HG03097 (cell line): Measurements from ENCODE around the gene CDC42EP1.

Experiments
- ATAC-seq: cut with Tn5 transposase; IDR thresholded peaks from one replicate; pipeline ENCODE4 v1.9.1; 2021; ENCODE audit not compliant: unreplicated experiment, low FRiP score

The CDC42EP1 gene

DNA sequence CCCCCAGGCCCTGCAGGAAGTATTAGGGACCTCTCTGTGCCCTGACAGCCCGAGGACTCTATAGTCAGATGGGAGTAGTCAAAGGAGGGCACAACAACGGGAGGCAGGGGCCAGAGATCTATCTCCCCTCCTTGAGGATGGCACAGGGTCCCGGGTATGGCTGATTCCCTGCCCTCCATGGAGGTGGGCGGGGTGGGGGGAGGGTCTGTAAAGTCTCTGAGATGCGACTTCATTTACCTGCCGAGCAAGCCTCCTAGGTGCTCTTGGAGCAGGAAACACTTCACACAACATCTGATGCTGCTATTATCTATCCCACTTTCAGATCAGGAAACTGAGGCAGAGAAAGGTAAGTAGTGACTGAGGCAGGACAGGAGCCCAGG is 769 bp upstream of the CDC42EP1 start:
- no peak for ATAC-seq

DNA sequence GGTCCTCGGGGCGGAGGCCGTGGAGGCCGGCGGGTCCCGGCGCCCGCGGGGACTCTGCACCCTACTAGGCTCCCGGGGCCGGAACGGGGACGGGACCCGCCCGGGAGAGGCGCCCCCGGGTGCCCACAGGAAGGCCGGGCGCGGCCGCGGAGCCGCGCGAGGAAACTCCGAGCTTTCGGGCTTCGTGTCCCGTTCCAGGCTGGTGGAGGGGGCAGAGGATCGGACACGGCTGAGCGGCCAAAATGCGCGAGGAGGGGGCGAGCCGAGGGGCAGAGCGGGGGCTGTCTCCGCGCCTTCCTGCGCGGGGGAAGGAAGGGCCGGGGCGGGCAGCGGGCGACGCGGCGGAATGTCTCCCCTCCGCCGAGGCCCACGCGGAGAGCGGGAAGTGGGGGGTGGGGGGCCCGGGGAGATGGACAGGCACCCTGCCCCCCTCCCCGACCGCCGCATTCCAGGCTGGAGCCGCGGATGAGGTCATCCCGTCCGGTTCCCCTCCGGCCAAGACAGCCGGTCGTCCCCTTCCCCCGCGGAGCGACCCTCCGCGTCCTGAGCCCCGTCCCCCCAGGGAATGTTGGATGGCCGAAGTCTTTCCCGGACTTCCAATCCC is 430 bp downstream of the CDC42EP1 start:
- ATAC-seq, result no peak

DNA sequence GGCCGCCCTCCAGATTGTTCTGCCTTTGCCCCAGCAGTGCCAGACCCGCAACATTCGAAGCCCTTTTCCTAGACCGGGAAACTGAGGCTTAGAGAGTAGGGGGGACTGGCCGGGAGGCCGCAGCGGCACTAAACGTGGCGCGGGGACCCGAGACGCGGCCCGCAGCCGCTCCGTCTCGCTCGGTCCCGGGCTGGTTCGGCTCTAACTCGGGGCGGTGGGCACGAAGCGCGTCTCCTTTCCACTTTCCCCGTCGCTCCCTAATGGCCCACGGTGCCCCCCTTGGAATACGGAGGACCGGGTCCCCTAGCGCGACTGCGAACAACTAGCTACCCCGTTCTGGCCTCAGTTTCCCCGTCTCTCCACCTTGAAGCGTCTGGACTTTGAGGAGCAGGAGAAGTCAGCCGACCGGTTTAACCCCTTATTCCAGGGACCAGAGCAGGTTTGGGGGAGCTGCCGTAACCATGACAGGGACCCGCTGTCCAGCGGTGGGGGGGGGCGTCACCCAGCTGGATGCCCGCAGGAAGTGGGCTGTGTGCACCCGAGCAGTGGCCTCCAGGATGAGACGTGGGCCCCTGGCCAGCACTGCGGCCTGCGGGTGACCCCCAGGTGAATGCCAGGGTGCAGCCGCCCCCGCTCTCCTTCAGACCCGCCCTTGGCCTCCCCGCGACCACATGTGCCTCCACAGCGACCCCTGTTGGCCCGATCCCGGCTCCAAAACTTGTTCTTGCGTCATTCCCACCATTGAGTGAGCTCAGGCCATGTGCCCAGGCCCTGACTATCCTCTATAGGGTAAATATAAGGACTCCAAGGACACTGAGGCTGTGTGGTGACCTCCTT is 1.1 kb downstream of the CDC42EP1 start:
- ATAC-seq, result no peak

- ATAC-seq, result no peak
These were observed 2.0 kb downstream of the CDC42EP1 start for GRCh38 chr22:37562049-37562875.

DNA sequence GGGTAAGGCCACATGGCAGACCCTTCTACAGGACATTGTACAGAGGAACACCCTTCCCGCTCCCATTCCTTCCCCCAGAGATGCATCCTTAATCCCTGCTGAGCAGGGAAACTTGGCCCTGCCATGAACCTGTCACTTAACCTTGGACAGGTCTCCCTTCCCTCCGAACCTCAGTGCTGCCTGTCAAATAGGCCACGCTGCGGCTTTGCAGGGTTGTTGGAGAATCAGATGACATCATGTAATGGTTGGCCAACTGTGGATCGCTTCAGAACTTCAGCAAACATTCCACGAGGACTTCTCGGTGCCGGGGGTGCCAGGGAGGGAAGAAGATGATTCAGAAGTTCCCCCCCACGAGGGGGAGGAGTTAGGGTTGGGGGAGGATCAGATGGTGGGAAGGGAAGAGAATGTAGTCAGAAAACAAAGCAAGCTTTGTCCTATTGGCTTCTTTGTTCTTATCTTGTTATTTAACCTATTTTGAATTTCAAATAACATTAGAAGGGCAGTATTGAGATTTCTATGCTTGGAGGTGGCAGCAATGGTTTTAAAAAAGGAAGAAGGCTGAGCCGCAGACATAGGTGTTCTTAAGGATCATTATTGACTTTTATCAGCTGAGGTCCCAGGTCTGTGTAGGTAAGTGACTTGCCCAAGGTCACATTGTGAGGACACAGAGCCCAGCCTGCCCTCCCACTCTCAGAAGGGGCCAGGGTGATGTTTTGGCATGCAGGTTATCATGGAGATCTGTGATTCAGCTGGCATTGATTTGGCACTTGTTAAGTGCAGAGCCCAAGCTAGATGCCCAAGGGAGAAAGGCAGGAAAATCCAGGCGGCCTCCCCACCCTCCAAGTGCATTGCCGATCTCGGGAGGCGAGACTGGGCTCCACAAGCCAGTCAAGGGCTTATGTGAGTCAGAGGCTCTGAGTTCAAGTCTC is 3.1 kb downstream of the CDC42EP1 start:
- no peak for ATAC-seq

- ATAC-seq, result no peak
These were observed 3.9 kb downstream of the CDC42EP1 start for GRCh38 chr22:37564111-37564711.

GRCh38 chr22:37565830-37566229 is 5.5 kb downstream of the CDC42EP1 start:
- ATAC-seq, result no peak

DNA sequence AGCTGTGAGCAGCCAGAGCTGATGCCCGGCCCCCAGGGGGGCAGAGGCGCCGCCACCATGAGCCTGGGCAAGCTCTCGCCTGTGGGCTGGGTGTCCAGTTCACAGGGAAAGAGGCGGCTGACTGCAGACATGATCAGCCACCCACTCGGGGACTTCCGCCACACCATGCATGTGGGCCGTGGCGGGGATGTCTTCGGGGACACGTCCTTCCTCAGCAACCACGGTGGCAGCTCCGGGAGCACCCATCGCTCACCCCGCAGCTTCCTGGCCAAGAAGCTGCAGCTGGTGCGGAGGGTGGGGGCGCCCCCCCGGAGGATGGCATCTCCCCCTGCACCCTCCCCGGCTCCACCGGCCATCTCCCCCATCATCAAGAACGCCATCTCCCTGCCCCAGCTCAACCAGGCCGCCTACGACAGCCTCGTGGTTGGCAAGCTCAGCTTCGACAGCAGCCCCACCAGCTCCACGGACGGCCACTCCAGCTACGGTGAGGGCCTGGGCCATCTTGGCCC is 6.1 kb downstream of the CDC42EP1 start:
- ATAC-seq, result no peak

DNA sequence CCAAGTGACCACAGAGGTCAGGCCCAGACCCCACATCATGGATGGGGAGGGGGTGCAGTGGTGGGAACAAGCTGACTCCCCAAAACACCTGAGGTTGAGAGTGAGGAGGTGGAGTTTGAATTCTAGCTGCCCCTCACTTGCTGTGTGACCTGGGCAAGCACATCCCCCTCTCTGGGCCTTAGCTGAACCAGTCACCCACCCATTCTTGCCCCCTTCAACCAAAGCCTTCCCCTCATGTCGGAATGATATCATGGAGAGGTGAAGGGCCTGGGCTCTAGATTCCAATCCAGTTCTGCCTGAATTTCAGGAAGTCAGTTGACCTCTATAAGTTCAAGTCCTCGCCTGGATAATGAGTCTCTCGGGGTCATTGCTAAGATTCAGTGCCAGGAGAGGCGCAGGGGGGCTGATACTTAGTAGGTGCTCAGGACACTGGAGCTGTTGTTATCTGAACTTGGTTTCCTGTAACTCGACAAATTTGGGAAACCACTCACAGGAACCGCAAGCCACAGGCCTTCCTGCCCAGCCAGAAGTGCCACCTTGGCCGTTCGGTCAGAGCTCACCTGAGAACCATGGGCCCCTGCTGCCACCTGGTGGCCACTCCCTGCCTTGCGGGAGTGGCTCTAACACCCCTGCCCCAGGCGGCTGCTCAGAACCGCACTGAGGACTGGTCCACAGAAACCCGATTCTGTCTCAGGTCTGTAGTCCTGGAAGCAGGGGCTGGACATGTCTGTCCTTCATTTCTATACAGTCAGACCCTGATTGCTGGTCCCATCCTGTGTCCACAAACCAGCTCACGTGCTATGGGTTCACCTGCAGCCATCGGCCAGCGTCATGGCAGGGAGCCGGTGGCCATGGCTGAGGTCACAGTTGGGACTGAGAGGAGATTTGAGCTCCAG is 6.9 kb downstream of the CDC42EP1 start:
- peak; percentile 81 for ATAC-seq

- no peak for ATAC-seq
These were observed 7.7 kb downstream of the CDC42EP1 start for GRCh38 chr22:37568012-37568411.

- no peak for ATAC-seq
These were observed 8.2 kb downstream of the CDC42EP1 start for GRCh38 chr22:37568448-37569008.

DNA sequence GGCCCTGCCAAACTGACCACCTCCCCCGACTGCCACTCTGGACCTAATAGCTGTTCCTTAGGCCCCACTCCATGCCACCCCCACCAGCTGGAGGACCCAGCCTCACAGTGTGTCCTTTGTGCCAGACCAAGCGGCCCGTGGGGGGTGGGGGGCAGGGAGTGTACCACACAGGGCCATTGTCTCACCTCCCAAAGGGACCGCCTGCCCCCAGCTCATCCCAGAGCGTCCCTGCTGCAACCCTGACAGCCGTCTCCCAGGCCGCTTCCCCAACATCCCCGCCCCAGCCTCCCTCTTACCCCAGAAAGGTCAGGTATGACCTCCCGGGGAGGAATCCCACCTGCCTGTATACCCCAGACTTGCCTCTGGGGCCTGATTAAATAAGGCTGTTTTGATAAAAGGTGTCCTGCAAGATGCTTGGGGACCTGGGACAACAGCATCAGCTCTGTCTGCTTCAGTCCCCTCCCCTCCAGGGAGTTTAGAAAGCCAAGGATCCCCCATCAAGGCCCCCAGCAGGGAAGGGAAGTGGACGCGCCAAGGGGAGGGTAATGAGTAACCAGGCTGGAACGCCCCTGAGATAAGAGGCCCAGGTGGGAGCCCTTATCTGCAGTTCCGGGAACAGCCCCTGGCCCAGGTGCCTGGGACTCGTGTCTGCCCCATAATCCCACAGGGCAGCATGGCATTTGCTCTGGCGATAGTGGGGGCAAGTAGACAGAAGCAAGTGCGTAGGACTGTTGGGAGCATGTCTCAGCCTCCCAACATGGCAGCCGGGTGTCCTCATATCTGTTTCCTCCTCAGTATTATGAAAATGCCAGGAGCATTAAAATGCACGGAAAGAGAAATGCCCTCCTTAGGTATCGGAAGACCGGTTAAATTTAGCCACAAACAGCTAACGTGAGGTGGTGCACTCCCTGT is 9.0 kb downstream of the CDC42EP1 start:
- ATAC-seq, result no peak

GRCh38 chr22:37569921-37570660 is 9.8 kb downstream of the CDC42EP1 start:
- ATAC-seq, result no peak

DNA sequence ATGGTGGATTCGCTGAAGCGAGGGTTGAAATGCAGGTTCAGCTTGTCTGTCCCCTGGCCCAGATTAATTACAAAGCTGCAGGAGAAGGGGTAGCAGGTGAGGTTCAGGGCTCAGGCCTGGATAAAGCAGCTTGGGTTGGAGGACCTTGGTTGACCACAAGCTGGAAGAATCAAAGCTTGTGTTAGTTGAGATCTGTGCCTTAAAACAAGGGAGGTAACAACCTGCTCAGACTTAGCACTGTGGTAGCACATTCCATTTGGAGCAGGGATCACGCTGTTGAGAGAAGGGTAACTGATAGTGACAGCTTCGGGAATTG is 10.3 kb downstream of the CDC42EP1 start:
- ATAC-seq, result no peak

GRCh38 chr22:37571258-37571991 is 11.1 kb downstream of the CDC42EP1 start:
- ATAC-seq, result no peak

GRCh38 chr22:37571992-37572373 is 11.7 kb downstream of the CDC42EP1 start:
- no peak for ATAC-seq
